H1 (cell line): ENCODE data around the gene LAIR2. TPM values are rescaled to one million over a fixed set of nuclear protein-coding genes. Genes with fewer than 3 reads are reported as not detected.

Source experiments
- CTCF ChIA-PET: fragments of 300-600 bp; sonication (Branson Sonifier 250); formaldehyde crosslinking; loops from one replicate; lab custom pipeline; 2021; ENCODE audit not compliant: partially characterized antibody; lab: Charles Lee
- POLR2A ChIA-PET: fragments of 300-600 bp; sonication (Branson Sonifier 250); formaldehyde crosslinking; loops from one replicate; lab custom pipeline; 2021; ENCODE audit warnings: inconsistent platforms; ENCODE audit not compliant: partially characterized antibody; lab: Charles Lee
- DNase-seq, 2 experiments: peaks; one replicate each; pipeline versions ENCODE4 v3.0.0 to v3.0.0-alpha.2; 2010 to 2022; ENCODE audit warnings: low spot score in 2 of 2, low read depth in 1 of 2, mixed read lengths in 1 of 2
- FAIRE-seq: peaks from 2 replicates; lab custom pipeline; 2011; peaks lifted over from hg19 to GRCh38; lab: Jason Lieb, UNC
- H2AFZ ChIP-seq: 2 replicates; pipeline ENCODE4 v1.8.1; 2012; ENCODE audit warnings: low read length, inconsistent platforms
- H2AK5ac ChIP-seq: 2 replicates; pipeline ENCODE4 v1.6.1; 2013; ENCODE audit warnings: low read depth, low read length
- H2BK120ac ChIP-seq: replicated peaks from 2 replicates; pipeline ENCODE3; 2013; ENCODE audit warnings: low read depth, low read length, inconsistent platforms
- H2BK12ac ChIP-seq: 2 replicates; pipeline ENCODE4 v1.6.1; 2013; ENCODE audit warnings: low read depth, low read length
- H2BK15ac ChIP-seq: 2 replicates; pipeline ENCODE4 v1.6.1; 2013; ENCODE audit warnings: low read length
- H2BK20ac ChIP-seq: 2 replicates; pipeline ENCODE4 v1.6.1; 2013; ENCODE audit warnings: low read length
- H2BK5ac ChIP-seq: 2 replicates; pipeline ENCODE4 v1.6.1; 2013; ENCODE audit warnings: low read depth, low read length
- H3K14ac ChIP-seq: 2 replicates; pipeline ENCODE4 v1.6.1; 2013; ENCODE audit warnings: inconsistent platforms; ENCODE audit not compliant: insufficient read length
- H3K18ac ChIP-seq: 2 replicates; pipeline ENCODE4 v1.6.1; 2013; ENCODE audit warnings: low read length; ENCODE audit errors: extremely low read depth
- H3K23ac ChIP-seq: 2 replicates; pipeline ENCODE4 v1.6.1; 2013; ENCODE audit warnings: inconsistent platforms; ENCODE audit not compliant: insufficient read length
- H3K23me2 ChIP-seq: 2 replicates; pipeline ENCODE4 v1.6.1; 2013; ENCODE audit warnings: low read depth, low read length
- H3K27ac ChIP-seq: 2 replicates; pipeline ENCODE4 v1.6.1; 2011; ENCODE audit warnings: low read depth, low read length, inconsistent platforms
- H3K27me3 ChIP-seq, 4 experiments: replicated peaks in 1 of 4; 1 replicate in 1 of 4; 2 replicates in 3 of 4; pipeline versions ENCODE4 v1.6.1 to v1.8.1; 2011 to 2013; ENCODE audit warnings: low read length in 3 of 4, mild to moderate bottlenecking in 3 of 4, inconsistent platforms in 2 of 4, mixed read lengths in 2 of 4, moderate library complexity in 1 of 4; ENCODE audit not compliant: control insufficient read depth in 3 of 4, insufficient read depth in 3 of 4; ENCODE audit errors: extremely low read depth in 1 of 4
- H3K36me3 ChIP-seq, 4 experiments: 2 replicates each; pipeline versions ENCODE4 v1.6.1 to v1.8.1; 2011 to 2013; ENCODE audit warnings: mild to moderate bottlenecking in 4 of 4, low read length in 3 of 4, moderate library complexity in 2 of 4, control low read depth in 1 of 4, inconsistent platforms in 1 of 4; ENCODE audit not compliant: insufficient read depth in 4 of 4, control insufficient read depth in 2 of 4
- H3K4ac ChIP-seq: replicated peaks from 2 replicates; pipeline ENCODE3; 2013; ENCODE audit warnings: low read length, low read depth, mixed read lengths, inconsistent platforms; ENCODE audit not compliant: insufficient read length
- H3K4me1 ChIP-seq, 4 experiments: replicated peaks in 1 of 4; 1 replicate in 1 of 4; 2 replicates in 3 of 4; pipeline versions ENCODE4 v1.6.1 to v1.8.1; 2011 to 2013; ENCODE audit warnings: low read length in 3 of 4, inconsistent platforms in 2 of 4, mixed read lengths in 1 of 4; ENCODE audit not compliant: insufficient read depth in 4 of 4, control insufficient read depth in 3 of 4
- H3K4me2 ChIP-seq, 2 experiments: 2 replicates each; pipeline versions ENCODE4 v1.6.1 to v1.8.1; 2011 to 2013; ENCODE audit warnings: low read depth in 2 of 2, low read length in 2 of 2, control low read depth in 1 of 2, inconsistent platforms in 1 of 2, mild to moderate bottlenecking in 1 of 2; ENCODE audit not compliant: insufficient read depth in 1 of 2
- H3K4me3 ChIP-seq, 4 experiments: fragments of 200-600, 300-600 bp in 1 of 4; sonication (generic), shearing (Covaris generic), sonication (Bioruptor Twin) in 1 of 4; 2 replicates each; pipeline versions ENCODE4 v1.5.1 to v1.8.1; 2011 to 2016; ENCODE audit warnings: low read length in 4 of 4, low read depth in 3 of 4, control low read depth in 2 of 4, inconsistent platforms in 2 of 4, mild to moderate bottlenecking in 2 of 4, mixed read lengths in 1 of 4, moderate library complexity in 1 of 4; ENCODE audit not compliant: insufficient read depth in 2 of 4; ENCODE audit errors: extremely low read depth in 1 of 4
- H3K56ac ChIP-seq: replicated peaks from 2 replicates; pipeline ENCODE3; 2013; ENCODE audit warnings: low read depth, mild to moderate bottlenecking, mixed read lengths, low read length, inconsistent platforms; ENCODE audit not compliant: insufficient read length
- H3K79me1 ChIP-seq: 2 replicates; pipeline ENCODE4 v1.6.1; 2013; ENCODE audit warnings: low read depth, low read length, control low read depth
- H3K79me2 ChIP-seq, 2 experiments: 2 replicates each; pipeline versions ENCODE4 v1.6.1 to v1.8.1; 2012 to 2013; ENCODE audit warnings: low read length in 2 of 2, mild to moderate bottlenecking in 2 of 2, inconsistent platforms in 1 of 2; ENCODE audit not compliant: insufficient read depth in 2 of 2, control insufficient read depth in 1 of 2
- H3K9ac ChIP-seq, 4 experiments: replicated peaks in 1 of 4; 1 replicate in 1 of 4; 2 replicates in 3 of 4; pipeline versions ENCODE4 v1.6.1 to v1.8.1; 2011 to 2013; ENCODE audit warnings: low read depth in 3 of 4, low read length in 3 of 4, control low read depth in 2 of 4, mild to moderate bottlenecking in 2 of 4, moderate library complexity in 2 of 4, inconsistent platforms in 1 of 4; ENCODE audit errors: extremely low read depth in 1 of 4
- H3K9me3 ChIP-seq, 2 experiments: 2 replicates each; pipeline versions ENCODE4 v1.6.1 to v1.8.1; 2012 to 2013; ENCODE audit warnings: mild to moderate bottlenecking in 2 of 2, moderate library complexity in 2 of 2, control low read depth in 1 of 2, inconsistent platforms in 1 of 2, low read depth in 1 of 2, low read length in 1 of 2, mixed read lengths in 1 of 2; ENCODE audit not compliant: insufficient read depth in 2 of 2
- H4K20me1 ChIP-seq, 2 experiments: replicated peaks in 1 of 2; 2 replicates each; pipeline versions ENCODE3 to v1.8.1; 2011 to 2013; ENCODE audit warnings: inconsistent platforms in 2 of 2, low read length in 2 of 2, mild to moderate bottlenecking in 1 of 2; ENCODE audit not compliant: insufficient read depth in 2 of 2, control insufficient read depth in 1 of 2
- H4K5ac ChIP-seq: 2 replicates; pipeline ENCODE4 v1.6.1; 2013; ENCODE audit warnings: low read length, low read depth, mixed read lengths, inconsistent platforms; ENCODE audit not compliant: insufficient read length
- H4K8ac ChIP-seq: 2 replicates; pipeline ENCODE4 v1.8.0; 2013; ENCODE audit warnings: mild to moderate bottlenecking, moderate library complexity, low read length, inconsistent platforms; ENCODE audit not compliant: insufficient read depth; ENCODE audit errors: extremely low read depth
- H4K91ac ChIP-seq: replicated peaks from 2 replicates; pipeline ENCODE3; 2013; ENCODE audit warnings: low read length, mixed read lengths, inconsistent platforms; ENCODE audit not compliant: insufficient read length
- MAFK ChIP-seq: IDR thresholded peaks from 2 replicates; pipeline ENCODE4 v1.6.1; 2012; ENCODE audit warnings: low read depth, mild to moderate bottlenecking, improper control_type of control experiment, low read length
- WGBS, 2 experiments: shearing (Covaris generic) in 1 of 2; methylation state at CpG; one replicate each; pipeline versions ENCODE4 v1.1.6 to v1.1.7; 2013 to 2015; ENCODE audit warnings: low lambda C conversion rate in 2 of 2, mixed read lengths in 2 of 2, inconsistent platforms in 1 of 2, low coverage in 1 of 2, missing lambda C conversion rate in 1 of 2; ENCODE audit not compliant: insufficient replicate concordance in 2 of 2, insufficient coverage in 1 of 2, insufficient read length in 1 of 2; ENCODE audit errors: extremely low coverage in 1 of 2, missing lambda C conversion rate in 1 of 2; 5-methylcytosine and 5-hydroxymethylcytosine counted together
- polyA plus RNA-seq, 7 experiments: library from polyadenylated mRNA; depleted of rRNA in 3 of 7; stranded (reverse) in 5 of 7; unstranded in 2 of 7; fragments of >200 nt in 5 of 7; fragments of 200-250 nt in 2 of 7; gene quantifications; 1 replicate in 5 of 7; 2 replicates in 1 of 7; 4 replicates in 1 of 7; pipeline versions ENCODE4 v1.2.1 to v1.2.3, GENCODE V29; 2011 to 2013; ENCODE audit warnings: missing spikeins in 2 of 7, mixed read lengths in 2 of 7
- total RNA-seq: library from RNA; stranded (reverse); fragmentation: NEBNext Ultra II Directional; extraction: Animal tissue kit (Norgen Biotek cat#: 25700); gene quantifications from 2 replicates; pipeline ENCODE4 v1.2.1, GENCODE V29; 2021

LAIR2 gene
- total and polyA plus RNA-seq, 2 of the 8 experiments (the other 6 are each of a cell fraction or from before 2014, with no cell fraction given), result not detected

DNA sequence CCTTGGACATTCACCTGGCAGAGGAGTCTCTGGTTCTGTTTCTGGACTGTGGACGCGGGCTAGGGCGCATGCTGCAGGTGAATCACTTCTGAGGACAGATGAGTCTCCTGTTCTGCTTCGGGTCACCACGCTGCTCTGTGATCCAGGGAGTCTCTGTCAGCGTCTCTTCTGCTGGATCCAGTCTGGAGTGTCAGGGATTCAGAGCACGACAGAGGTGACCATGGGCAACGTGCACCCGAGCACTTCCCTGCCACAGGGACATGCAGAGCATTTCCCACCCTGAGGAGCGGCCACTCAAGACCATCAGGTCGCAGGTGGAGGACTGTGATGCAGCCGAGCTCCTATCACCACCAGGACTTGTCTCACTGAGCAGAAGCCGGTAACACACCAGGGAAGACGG is 46.6 kb downstream of the LAIR2 start:
- peaks cover 5% of the 10 kb centered on the region; the same call in 1 of the 2 replicates for H3K23me2 ChIP-seq
- no peak overlapping the region for H4K8ac ChIP-seq
- peaks cover 0 to 3% (median 0%) of the 10 kb centered on the region in 4 experiments; a peak in 1 of 8 replicates for H3K36me3 ChIP-seq
- H3K14ac ChIP-seq, result no peak overlapping the region
- WGBS, 2 experiments, result 84% methylated on average over 14 of the region's 14 CpGs; no CpG with 5 or more reads in 1 of the 2 experiments
- no peak overlapping the region for H3K23ac ChIP-seq
- H4K91ac ChIP-seq, result no peak overlapping the region
- no peak for DNase-seq
- no peak overlapping the region for H3K56ac ChIP-seq
- H3K4ac ChIP-seq, result no peak overlapping the region
- ChIA-PET CTCF (no interaction called here), POLR2A (no interaction called here)
- H3K9me3 ChIP-seq, result peaks cover 52 to 85% of the 10 kb centered on the region in 2 experiments
- H3K18ac ChIP-seq, result no peak overlapping the region
- no peak overlapping the region for H2AFZ ChIP-seq
- no peaks in the 10 kb centered on the region for H3K79me1 ChIP-seq
- no peak for TF ChIP-seq MAFK
- no peak overlapping the region for H2BK15ac ChIP-seq
- H3K27me3 ChIP-seq, result no peaks in the 10 kb centered on the region
- no peaks in the 10 kb centered on the region; a peak in 1 of 4 replicates for H3K79me2 ChIP-seq
- H4K5ac ChIP-seq, result no peak overlapping the region
- no peaks in the 10 kb centered on the region; a peak in 2 of 7 replicates for H3K4me1 ChIP-seq
- no peak overlapping the region for H2BK12ac ChIP-seq
- no peak overlapping the region for H3K27ac ChIP-seq
- H2AK5ac ChIP-seq, result no peak overlapping the region
- H3K9ac ChIP-seq, result no peak overlapping the region
- no peak overlapping the region for H2BK120ac ChIP-seq
- FAIRE-seq, result no peak
- no peak overlapping the region for H3K4me3 ChIP-seq
- H2BK20ac ChIP-seq, result no peak overlapping the region
- peaks cover 0 to 2% of the 10 kb centered on the region in 2 experiments for H4K20me1 ChIP-seq
- H2BK5ac ChIP-seq, result no peak overlapping the region
- H3K4me2 ChIP-seq, result no peak overlapping the region
